ENCODE measurements around the gene LAMA5. TPM values are rescaled to one million over a fixed set of nuclear protein-coding genes. Genes with fewer than 3 reads are reported as not detected.

The LAMA5 gene
- polyA plus RNA-seq, 1 of the 3 experiments (the other 2 are of a cell fraction): 27.2 TPM

DNA sequence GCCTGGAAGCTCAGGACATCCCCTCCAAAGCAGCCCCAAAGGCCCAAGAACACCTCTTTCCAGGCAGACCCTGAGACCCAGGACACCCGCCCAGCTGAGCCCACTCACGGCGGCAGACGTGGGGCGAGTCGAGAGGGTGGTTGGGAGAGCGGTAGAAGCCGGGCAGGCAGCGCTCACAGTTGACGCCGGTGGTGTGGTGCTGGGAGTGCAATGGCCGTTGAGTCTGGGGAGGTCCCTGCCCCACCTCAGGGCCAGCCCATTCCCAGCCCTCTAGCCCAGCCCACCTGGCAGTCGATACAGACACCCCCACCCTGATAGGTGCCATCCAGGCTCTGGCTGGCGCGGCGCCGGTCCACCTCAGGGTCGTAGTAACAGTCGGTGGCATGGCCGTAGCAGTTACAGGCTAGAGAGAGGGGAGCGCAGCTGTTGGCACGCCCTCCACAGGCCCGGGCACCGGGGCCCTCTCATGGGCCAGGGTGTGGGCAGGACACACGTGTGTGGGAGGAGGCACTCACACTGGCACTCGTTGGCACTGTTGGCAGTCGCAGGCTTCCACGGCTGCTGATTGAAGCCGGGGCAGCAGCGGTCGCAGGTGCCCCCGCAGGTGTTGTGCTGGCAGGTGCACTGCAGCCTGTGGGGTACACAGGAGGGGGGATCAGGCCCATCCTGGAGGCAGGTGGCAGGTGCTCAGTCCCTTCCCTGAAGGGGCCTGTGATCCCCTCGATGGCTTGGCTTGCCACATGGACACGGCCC lies 20.5 kb downstream of the LAMA5 start:
- no peaks in the 10 kb centered on the region for H3F3A ChIP-seq (replicated peaks; ENCODE audit: insufficient read depth)
- H3K4me3 ChIP-seq (ENCODE audit: low read depth in 2 of 2, low read length in 1 of 2): no peak overlapping the region
- no peaks in the 10 kb centered on the region for H3K4me1 ChIP-seq (ENCODE audit: control insufficient read depth in 1 of 2, insufficient read depth in 2 of 2, low read depth in 1 of 2, low read length in 1 of 2)
- DNase-seq: no peak
- no peaks in the 10 kb centered on the region for H3K79me2 ChIP-seq (ENCODE audit: insufficient read depth)
- no peaks in the 10 kb centered on the region for H3K9me3 ChIP-seq
- no peaks in the 10 kb centered on the region for H3K9me2 ChIP-seq
- no peak overlapping the region for H3K9ac ChIP-seq
- TF ChIP-seq, protein P1, sequence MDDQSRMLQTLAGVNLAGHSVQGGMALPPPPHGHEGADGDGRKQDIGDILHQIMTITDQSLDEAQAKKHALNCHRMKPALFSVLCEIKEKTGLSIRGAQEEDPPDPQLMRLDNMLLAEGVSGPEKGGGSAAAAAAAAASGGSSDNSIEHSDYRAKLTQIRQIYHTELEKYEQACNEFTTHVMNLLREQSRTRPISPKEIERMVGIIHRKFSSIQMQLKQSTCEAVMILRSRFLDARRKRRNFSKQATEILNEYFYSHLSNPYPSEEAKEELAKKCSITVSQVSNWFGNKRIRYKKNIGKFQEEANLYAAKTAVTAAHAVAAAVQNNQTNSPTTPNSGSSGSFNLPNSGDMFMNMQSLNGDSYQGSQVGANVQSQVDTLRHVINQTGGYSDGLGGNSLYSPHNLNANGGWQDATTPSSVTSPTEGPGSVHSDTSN (IDR thresholded peaks at IDR 0.05): no peak
- TF ChIP-seq, protein P2, sequence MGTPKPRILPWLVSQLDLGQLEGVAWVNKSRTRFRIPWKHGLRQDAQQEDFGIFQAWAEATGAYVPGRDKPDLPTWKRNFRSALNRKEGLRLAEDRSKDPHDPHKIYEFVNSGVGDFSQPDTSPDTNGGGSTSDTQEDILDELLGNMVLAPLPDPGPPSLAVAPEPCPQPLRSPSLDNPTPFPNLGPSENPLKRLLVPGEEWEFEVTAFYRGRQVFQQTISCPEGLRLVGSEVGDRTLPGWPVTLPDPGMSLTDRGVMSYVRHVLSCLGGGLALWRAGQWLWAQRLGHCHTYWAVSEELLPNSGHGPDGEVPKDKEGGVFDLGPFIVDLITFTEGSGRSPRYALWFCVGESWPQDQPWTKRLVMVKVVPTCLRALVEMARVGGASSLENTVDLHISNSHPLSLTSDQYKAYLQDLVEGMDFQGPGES (IDR thresholded peaks at IDR 0.05; ENCODE audit: low read depth, low read length): no peak
- TF ChIP-seq RXRA (IDR thresholded peaks at IDR 0.05; ENCODE audit: borderline replicate concordance, low read depth) (no peak), JUND (IDR thresholded peaks at IDR 0.05) (no peak), EZH2phosphoT487 (IDR thresholded peaks at IDR 0.05; ENCODE audit: borderline replicate concordance, low read depth) (no peak), NFIC (IDR thresholded peaks at IDR 0.05; ENCODE audit: borderline replicate concordance) (no peak), YY1 (IDR thresholded peaks at IDR 0.05; ENCODE audit: low read depth) (no peak), FOXM1 (IDR thresholded peaks at IDR 0.05; ENCODE audit: low read depth) (no peak), GATA2 (CRISPR knock-in tag; IDR thresholded peaks at IDR 0.05) (no peak), TCF12 (IDR thresholded peaks at IDR 0.05) (no peak), CHD2 (IDR thresholded peaks at IDR 0.05; ENCODE audit: low read length, partially characterized antibody) (no peak), ELF1 (IDR thresholded peaks at IDR 0.05) (no peak)
- TF ChIP-seq, protein P3, sequence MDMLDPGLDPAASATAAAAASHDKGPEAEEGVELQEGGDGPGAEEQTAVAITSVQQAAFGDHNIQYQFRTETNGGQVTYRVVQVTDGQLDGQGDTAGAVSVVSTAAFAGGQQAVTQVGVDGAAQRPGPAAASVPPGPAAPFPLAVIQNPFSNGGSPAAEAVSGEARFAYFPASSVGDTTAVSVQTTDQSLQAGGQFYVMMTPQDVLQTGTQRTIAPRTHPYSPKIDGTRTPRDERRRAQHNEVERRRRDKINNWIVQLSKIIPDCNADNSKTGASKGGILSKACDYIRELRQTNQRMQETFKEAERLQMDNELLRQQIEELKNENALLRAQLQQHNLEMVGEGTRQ (IDR thresholded peaks at IDR 0.05; ENCODE audit: borderline replicate concordance, low read depth, low read length): no peak
- TF ChIP-seq, protein P4, sequence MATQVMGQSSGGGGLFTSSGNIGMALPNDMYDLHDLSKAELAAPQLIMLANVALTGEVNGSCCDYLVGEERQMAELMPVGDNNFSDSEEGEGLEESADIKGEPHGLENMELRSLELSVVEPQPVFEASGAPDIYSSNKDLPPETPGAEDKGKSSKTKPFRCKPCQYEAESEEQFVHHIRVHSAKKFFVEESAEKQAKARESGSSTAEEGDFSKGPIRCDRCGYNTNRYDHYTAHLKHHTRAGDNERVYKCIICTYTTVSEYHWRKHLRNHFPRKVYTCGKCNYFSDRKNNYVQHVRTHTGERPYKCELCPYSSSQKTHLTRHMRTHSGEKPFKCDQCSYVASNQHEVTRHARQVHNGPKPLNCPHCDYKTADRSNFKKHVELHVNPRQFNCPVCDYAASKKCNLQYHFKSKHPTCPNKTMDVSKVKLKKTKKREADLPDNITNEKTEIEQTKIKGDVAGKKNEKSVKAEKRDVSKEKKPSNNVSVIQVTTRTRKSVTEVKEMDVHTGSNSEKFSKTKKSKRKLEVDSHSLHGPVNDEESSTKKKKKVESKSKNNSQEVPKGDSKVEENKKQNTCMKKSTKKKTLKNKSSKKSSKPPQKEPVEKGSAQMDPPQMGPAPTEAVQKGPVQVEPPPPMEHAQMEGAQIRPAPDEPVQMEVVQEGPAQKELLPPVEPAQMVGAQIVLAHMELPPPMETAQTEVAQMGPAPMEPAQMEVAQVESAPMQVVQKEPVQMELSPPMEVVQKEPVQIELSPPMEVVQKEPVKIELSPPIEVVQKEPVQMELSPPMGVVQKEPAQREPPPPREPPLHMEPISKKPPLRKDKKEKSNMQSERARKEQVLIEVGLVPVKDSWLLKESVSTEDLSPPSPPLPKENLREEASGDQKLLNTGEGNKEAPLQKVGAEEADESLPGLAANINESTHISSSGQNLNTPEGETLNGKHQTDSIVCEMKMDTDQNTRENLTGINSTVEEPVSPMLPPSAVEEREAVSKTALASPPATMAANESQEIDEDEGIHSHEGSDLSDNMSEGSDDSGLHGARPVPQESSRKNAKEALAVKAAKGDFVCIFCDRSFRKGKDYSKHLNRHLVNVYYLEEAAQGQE (IDR thresholded peaks at IDR 0.05; ENCODE audit: low read depth, low read length): no peak
- TF ChIP-seq, protein P5, sequence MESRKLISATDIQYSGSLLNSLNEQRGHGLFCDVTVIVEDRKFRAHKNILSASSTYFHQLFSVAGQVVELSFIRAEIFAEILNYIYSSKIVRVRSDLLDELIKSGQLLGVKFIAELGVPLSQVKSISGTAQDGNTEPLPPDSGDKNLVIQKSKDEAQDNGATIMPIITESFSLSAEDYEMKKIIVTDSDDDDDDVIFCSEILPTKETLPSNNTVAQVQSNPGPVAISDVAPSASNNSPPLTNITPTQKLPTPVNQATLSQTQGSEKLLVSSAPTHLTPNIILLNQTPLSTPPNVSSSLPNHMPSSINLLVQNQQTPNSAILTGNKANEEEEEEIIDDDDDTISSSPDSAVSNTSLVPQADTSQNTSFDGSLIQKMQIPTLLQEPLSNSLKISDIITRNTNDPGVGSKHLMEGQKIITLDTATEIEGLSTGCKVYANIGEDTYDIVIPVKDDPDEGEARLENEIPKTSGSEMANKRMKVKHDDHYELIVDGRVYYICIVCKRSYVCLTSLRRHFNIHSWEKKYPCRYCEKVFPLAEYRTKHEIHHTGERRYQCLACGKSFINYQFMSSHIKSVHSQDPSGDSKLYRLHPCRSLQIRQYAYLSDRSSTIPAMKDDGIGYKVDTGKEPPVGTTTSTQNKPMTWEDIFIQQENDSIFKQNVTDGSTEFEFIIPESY (IDR thresholded peaks at IDR 0.05; ENCODE audit: borderline replicate concordance, low read depth): no peak
- TF ChIP-seq, protein P6, sequence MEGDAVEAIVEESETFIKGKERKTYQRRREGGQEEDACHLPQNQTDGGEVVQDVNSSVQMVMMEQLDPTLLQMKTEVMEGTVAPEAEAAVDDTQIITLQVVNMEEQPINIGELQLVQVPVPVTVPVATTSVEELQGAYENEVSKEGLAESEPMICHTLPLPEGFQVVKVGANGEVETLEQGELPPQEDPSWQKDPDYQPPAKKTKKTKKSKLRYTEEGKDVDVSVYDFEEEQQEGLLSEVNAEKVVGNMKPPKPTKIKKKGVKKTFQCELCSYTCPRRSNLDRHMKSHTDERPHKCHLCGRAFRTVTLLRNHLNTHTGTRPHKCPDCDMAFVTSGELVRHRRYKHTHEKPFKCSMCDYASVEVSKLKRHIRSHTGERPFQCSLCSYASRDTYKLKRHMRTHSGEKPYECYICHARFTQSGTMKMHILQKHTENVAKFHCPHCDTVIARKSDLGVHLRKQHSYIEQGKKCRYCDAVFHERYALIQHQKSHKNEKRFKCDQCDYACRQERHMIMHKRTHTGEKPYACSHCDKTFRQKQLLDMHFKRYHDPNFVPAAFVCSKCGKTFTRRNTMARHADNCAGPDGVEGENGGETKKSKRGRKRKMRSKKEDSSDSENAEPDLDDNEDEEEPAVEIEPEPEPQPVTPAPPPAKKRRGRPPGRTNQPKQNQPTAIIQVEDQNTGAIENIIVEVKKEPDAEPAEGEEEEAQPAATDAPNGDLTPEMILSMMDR (IDR thresholded peaks at IDR 0.05): no peak
- 94% methylated on average over 21 of the region's 34 CpGs for WGBS (ENCODE audit: low lambda C conversion rate)
- H3K36me3 ChIP-seq (replicated peaks in 1 of 2; ENCODE audit: control insufficient read depth in 1 of 2, insufficient read depth in 2 of 2, low read length in 1 of 2): peaks cover 11 to 44% of the 10 kb centered on the region in 2 experiments
- POLR2A ChIA-PET: no interaction called here
- no peaks in the 10 kb centered on the region for H3K27me3 ChIP-seq (ENCODE audit: insufficient read depth)
- no peak overlapping the region for H3K4me2 ChIP-seq
- CTCF ChIA-PET: interaction anchor here (2.2 kb wide), 1 partner anchor 35 kb away, joined by 11 read pairs; no protein-coding TSS in a partner anchor
- no peak overlapping the region; a peak in 1 of 4 replicates for H3K27ac ChIP-seq (ENCODE audit: low read depth in 2 of 2, low read length in 1 of 2)
- H2AFZ ChIP-seq (ENCODE audit: low read depth): no peak overlapping the region
- no peaks in the 10 kb centered on the region for H4K20me1 ChIP-seq (ENCODE audit: insufficient read depth)
